Uterus (tissue), 4 donors: ENCODE measurements around the gene ALDH8A1. TPM values are rescaled to one million over a fixed set of nuclear protein-coding genes. Genes with fewer than 3 reads are reported as not detected.
"Not testable (repeated sequence)": the region's sequence is repeated elsewhere in the genome, so short reads cannot be mapped to it uniquely, and the experiment has no call there.

ENCODE experiments used
- DNase-seq, 2 donors: peaks; one replicate each; pipeline ENCODE4 v3.0.0-alpha.2; 2019 to 2020
- H3K27ac ChIP-seq, 2 donors: fragments of 200-600 bp; sonication (generic); 1 replicate in 1 of 2; 2 replicates in 1 of 2; pipeline ENCODE4 v1.5.1; 2016 to 2018
- H3K27me3 ChIP-seq, 2 donors: fragments of 200-600 bp; sonication (generic); one replicate each; pipeline ENCODE4 v1.5.1; 2018 to 2019; ENCODE audit warnings: control low read depth in 1 of 2
- H3K36me3 ChIP-seq, 2 donors: fragments of 200-600 bp; sonication (generic); one replicate each; pipeline ENCODE4 v1.5.1; 2019; ENCODE audit warnings: control low read depth in 1 of 2
- H3K4me1 ChIP-seq, 2 donors: fragments of 200-600 bp; sonication (generic); one replicate each; pipeline ENCODE4 v1.5.1; 2018 to 2019; ENCODE audit warnings: control low read depth in 1 of 2
- H3K4me3 ChIP-seq, 2 donors: fragments of 200-600 bp; sonication (generic); 1 replicate in 1 of 2; 2 replicates in 1 of 2; pipeline ENCODE4 v1.5.1; 2018 to 2019; ENCODE audit warnings: mild to moderate bottlenecking in 1 of 2
- H3K9me3 ChIP-seq, 2 donors: fragments of 200-600 bp; sonication (generic); one replicate each; pipeline ENCODE4 v1.5.1; 2019; ENCODE audit warnings: control low read depth in 1 of 2
- POLR2A ChIP-seq, 2 donors: fragments of 450-650 bp; IDR thresholded peaks; one replicate each; pipeline ENCODE4 v1.6.1; 2016; ENCODE audit warnings: antibody characterized with exemption in 2 of 2, mild to moderate bottlenecking in 1 of 2, moderate library complexity in 1 of 2
- intact Hi-C: fragments of 100-400 bp; cut with DNase I; formaldehyde crosslinking; loops from one replicate; pipeline ENCODE4 v1.15.1; 2023; ENCODE audit warnings: low total_unique reads
- total RNA-seq, 4 donors: library from RNA; depleted of rRNA in 3 of 4; stranded (reverse); fragments of >200 nt in 3 of 4; gene quantifications; one replicate each; pipeline versions ENCODE4 v1.1.0 to v1.2.4, GENCODE V29; 2014 to 2023
- TF ChIP-seq, protein P1 (sequence below), 4 experiments: fragments of 200-600 bp in 2 of 4; fragments of 450-650 bp in 2 of 4; sonication (generic) in 2 of 4; IDR thresholded peaks; one replicate each; pipeline ENCODE4 v1.5.1; 2016 to 2019; ENCODE audit warnings: antibody characterized with exemption in 4 of 4, mild to moderate bottlenecking in 2 of 4, moderate library complexity in 1 of 4
- donor health status: DM: yes; HTN: yes; CAD: no.

ALDH8A1 gene
- total RNA-seq, 4 donors from 2014 or later, result 0.55 to 1.4 TPM; not detected in 2

DNA sequence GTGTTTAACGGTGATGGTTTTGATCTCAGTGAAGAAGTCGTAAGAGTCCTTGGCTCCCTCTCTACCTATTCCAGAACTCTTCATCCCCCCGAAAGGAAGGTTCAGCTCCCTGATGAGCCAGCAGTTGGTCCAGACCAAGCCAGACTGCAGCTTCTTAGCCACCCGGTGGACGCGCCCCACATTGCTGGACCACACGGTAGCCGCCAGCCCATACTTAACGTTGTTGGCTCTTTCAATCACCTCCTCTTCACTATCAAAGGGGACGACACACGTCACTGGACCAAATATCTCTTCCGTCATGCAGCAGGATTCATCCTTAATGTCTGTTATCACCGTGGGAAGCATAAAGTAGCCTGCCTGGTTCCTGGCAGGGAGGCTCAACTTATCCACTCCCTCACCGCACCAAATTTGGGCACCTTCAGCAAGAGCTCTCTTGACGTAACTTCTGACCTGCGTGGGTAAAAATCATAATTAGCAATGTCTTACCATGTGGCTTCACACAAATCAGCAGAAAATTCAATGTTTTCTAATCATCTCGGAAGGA lies 31.4 kb downstream of the ALDH8A1 start:
- H3K9me3 ChIP-seq, result no peaks in the 10 kb centered on the region
- intact Hi-C loops, result no loop called here
- no peaks in the 10 kb centered on the region for H3K27me3 ChIP-seq
- no peaks in the 10 kb centered on the region for H3K36me3 ChIP-seq
- no peak for DNase-seq
- no peak overlapping the region for H3K4me3 ChIP-seq
- H3K27ac ChIP-seq, result no peak overlapping the region
- H3K4me1 ChIP-seq, result no peaks in the 10 kb centered on the region
- TF ChIP-seq POLR2A (IDR thresholded peaks at IDR 0.05), result no peak
- TF ChIP-seq, protein P1, sequence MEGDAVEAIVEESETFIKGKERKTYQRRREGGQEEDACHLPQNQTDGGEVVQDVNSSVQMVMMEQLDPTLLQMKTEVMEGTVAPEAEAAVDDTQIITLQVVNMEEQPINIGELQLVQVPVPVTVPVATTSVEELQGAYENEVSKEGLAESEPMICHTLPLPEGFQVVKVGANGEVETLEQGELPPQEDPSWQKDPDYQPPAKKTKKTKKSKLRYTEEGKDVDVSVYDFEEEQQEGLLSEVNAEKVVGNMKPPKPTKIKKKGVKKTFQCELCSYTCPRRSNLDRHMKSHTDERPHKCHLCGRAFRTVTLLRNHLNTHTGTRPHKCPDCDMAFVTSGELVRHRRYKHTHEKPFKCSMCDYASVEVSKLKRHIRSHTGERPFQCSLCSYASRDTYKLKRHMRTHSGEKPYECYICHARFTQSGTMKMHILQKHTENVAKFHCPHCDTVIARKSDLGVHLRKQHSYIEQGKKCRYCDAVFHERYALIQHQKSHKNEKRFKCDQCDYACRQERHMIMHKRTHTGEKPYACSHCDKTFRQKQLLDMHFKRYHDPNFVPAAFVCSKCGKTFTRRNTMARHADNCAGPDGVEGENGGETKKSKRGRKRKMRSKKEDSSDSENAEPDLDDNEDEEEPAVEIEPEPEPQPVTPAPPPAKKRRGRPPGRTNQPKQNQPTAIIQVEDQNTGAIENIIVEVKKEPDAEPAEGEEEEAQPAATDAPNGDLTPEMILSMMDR (IDR thresholded peaks at IDR 0.05), result no peak

DNA sequence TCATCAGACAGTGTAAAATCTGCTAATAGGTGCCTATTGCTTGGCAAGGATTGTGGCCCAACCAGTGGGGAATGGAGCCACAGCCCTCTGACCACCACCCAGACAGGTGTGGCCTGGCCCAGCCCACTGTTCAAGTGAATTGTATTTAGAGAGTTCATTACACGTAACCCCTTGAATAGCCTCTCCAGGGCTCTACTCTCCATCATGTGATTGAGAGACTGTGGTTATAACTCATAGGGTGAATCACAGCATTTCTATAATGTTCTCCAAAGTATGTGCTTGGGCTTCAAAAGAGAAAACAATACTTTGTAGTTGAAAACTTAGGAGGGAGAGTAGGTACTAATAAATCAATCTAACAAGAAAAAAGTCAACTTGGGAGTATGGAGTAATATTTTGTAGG lies 38.4 kb downstream of the ALDH8A1 start:
- no peaks in the 10 kb centered on the region for H3K36me3 ChIP-seq
- peaks cover 3 to 4% of the 10 kb centered on the region in 2 donors for H3K4me1 ChIP-seq
- intact Hi-C loops, result no loop called here
- no peak for DNase-seq
- TF ChIP-seq, protein P1 (IDR thresholded peaks at IDR 0.05), result no peak
- no peak for TF ChIP-seq POLR2A (IDR thresholded peaks at IDR 0.05)
- peak overlapping the region; percentile 2 to 26 for H3K27ac ChIP-seq
- no peak overlapping the region for H3K4me3 ChIP-seq
- H3K27me3 ChIP-seq, result no peaks in the 10 kb centered on the region
- no peaks in the 10 kb centered on the region for H3K9me3 ChIP-seq

DNA sequence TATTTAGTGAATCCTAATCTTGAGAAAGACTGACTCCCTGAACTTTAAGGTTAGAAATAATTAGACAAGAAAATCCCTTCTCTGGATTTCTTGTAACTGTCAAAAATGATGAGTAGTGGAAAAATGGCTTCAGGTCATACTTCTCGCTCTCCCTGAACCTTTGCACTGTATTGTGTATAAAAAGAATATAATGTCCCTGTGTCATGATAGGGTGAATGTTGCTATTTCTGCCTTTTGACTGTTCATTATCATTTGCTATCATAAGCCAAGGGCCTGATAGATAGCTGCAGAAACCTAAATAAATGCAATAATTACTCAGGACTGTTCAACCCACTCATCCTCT lies 39.3 kb downstream of the ALDH8A1 start:
- Histone ChIP-seq H3K9me3 (no peaks in the 10 kb centered on the region), H3K4me3 (no peak overlapping the region), H3K4me1 (peaks cover 3 to 4% of the 10 kb centered on the region in 2 donors), H3K27me3 (no peaks in the 10 kb centered on the region), H3K36me3 (no peaks in the 10 kb centered on the region), H3K27ac (peak overlapping the region; percentile 67 to 73)
- intact Hi-C loops, result no loop called here
- DNase-seq, result no peak
- TF ChIP-seq POLR2A (IDR thresholded peaks at IDR 0.05), result no peak
- TF ChIP-seq, protein P1 (IDR thresholded peaks at IDR 0.05), result no peak

DNA sequence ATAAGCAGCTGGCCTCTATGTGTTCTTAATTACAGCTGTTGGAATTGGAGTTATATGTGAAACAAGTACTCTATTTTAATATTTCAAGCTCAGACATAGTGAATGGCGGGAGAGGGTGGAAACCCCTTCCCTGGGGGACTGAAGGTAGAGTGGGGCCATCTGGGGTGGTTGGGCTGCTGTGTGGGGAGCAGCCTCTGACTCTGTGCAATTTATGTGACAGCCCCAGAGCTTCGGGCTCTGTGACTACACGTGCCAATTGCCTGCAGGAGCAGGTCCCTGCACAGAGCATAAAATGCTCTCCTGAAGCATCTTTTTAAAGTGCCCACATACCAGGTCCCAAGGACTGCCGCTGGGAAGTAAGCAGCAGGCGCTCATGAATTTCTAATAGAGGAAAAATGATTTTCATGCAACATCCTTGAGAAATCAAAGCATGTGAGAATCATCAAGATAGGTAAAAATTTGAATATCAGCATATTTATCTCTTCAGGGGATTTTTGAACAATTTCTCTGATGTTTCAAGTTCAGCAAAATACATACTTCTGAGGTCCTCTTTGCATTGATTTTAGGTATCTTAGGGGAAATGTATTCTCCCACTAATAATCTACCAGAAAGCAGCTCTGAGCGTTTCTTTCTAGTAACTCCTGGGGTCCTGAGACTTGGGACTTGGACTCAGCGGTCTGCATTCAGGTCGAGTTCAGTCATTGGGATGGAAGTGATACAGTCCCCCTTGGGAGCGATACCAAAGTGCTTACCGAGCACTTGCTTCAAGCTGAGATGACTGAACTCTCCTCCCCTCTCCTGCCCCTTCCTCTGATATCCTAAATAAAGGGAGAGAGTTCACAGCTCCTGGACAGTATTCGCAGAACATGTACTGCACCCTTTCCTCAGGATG lies 40.0 kb downstream of the ALDH8A1 start:
- intact Hi-C loops, result no loop called here
- no peak for DNase-seq
- no peaks in the 10 kb centered on the region for H3K9me3 ChIP-seq
- no peak for TF ChIP-seq POLR2A (IDR thresholded peaks at IDR 0.05)
- TF ChIP-seq, protein P1 (IDR thresholded peaks at IDR 0.05), result no peak
- peaks cover 3 to 4% of the 10 kb centered on the region in 2 donors for H3K4me1 ChIP-seq
- no peaks in the 10 kb centered on the region for H3K27me3 ChIP-seq
- H3K27ac ChIP-seq, result peak overlapping the region; percentile 67 to 73
- no peak overlapping the region for H3K4me3 ChIP-seq
- H3K36me3 ChIP-seq, result no peaks in the 10 kb centered on the region

DNA sequence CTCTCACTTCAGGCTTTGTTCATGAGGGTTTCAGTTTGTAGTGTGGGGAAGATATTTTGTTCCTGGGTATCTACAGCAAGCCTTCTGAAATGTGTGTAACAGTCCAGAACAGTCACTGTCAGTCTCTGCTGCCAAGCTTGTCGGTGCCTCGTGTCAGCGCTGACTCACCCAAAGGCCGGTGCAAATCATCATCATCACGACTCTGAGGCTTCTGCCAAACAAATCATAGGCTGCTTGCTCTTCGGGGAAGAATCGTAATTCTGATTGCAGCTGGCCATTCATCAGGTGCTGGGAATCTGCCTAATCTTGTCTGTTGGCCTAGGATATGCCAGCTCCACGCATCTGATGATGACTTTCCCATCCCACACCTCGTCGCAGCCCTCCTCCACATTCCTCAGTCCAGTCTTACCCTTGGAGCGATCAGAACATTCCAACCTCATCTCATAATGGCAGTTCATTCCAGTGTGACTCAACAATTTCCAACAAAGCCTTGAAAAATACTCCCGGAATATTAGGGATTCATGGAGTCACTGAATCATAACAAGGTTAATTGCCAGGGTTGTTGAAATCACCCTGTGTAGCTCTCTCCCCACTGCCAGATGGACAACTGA lies 40.9 kb downstream of the ALDH8A1 start:
- Histone ChIP-seq H3K4me1 (peaks cover 3 to 4% of the 10 kb centered on the region in 2 donors), H3K27ac (peak overlapping the region; percentile 67 to 73), H3K4me3 (no peak overlapping the region), H3K9me3 (no peaks in the 10 kb centered on the region), H3K27me3 (no peaks in the 10 kb centered on the region), H3K36me3 (no peaks in the 10 kb centered on the region)
- peak; percentile 87 to 89 for DNase-seq
- TF ChIP-seq, protein P1 (IDR thresholded peaks at IDR 0.05), result no peak
- TF ChIP-seq POLR2A (IDR thresholded peaks at IDR 0.05), result no peak
- intact Hi-C loops, result no loop called here

DNA sequence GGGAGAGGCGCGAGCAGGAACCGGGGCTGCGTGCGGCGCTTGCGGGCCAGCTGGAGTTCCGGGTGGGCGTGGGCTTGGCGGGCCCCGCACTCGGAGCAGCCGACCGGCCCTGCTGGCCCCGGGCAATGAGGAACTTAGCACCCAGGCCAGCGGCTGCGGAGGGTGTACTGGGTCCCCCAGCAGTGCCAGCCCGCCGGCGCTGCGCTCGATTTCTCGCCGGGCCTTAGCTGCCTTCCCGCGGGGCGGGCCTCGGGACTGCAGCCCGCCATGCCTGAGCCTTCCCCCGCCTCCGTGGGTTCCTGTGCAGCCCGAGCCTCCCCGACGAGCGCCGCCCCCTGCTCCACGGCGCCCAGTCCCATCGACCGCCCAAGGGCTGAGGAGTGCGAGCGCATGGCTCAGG lies 45.2 kb downstream of the ALDH8A1 start:
- H3K9me3 ChIP-seq, H3K27ac ChIP-seq, H3K4me1 ChIP-seq, H3K36me3 ChIP-seq, H3K4me3 ChIP-seq, DNase-seq, intact Hi-C loops, H3K27me3 ChIP-seq: not testable (repeated sequence)
